ENCODE data around the gene HCN2. TPM values are rescaled to one million over a fixed set of nuclear protein-coding genes. Genes with fewer than 3 reads are reported as not detected.

Gene HCN2
- total and polyA plus RNA-seq, 2 of the 13 experiments (the other 11 are each of a cell fraction or from before 2014, with no cell fraction given) = 0.01 TPM; not detected in 1

- TF ChIP-seq ASH2L (IDR thresholded peaks at IDR 0.05; ENCODE audit: insufficient read length, low read depth, low read length) = peak; percentile 42
- TF ChIP-seq TIGD3 (CRISPR knock-in tag; IDR thresholded peaks at IDR 0.05; ENCODE audit: borderline replicate concordance) = no peak
- TF ChIP-seq TARDBP (CRISPR knock-in tag; IDR thresholded peaks at IDR 0.05) = peak; percentile 68; the same call in 1 of the 2 replicates
- no peak for TF ChIP-seq HNRNPH1 (optimal IDR thresholded peaks at IDR 0.05; ENCODE audit: low read depth, low read length)
- TF ChIP-seq ZBTB14 (CRISPR knock-in tag; IDR thresholded peaks at IDR 0.05) = peak; percentile 29; the same call in 1 of the 2 replicates
- TF ChIP-seq GATAD1 (CRISPR knock-in tag; IDR thresholded peaks at IDR 0.05) = peak; percentile 64; the same call in 1 of the 2 replicates
- no peak for TF ChIP-seq ZNF354B (CRISPR knock-in tag; IDR thresholded peaks at IDR 0.05)
- TF ChIP-seq ZFP91 (CRISPR knock-in tag; IDR thresholded peaks at IDR 0.05; ENCODE audit: borderline replicate concordance) = peak; percentile 74; the same call in 1 of the 2 replicates
- TF ChIP-seq TAF15 (IDR thresholded peaks at IDR 0.05; ENCODE audit: low read depth, low read length, poor library complexity, severe bottlenecking) = peak; percentile 51
- peak; percentile 69; the same call in 1 of the 2 replicates for TF ChIP-seq ZNF709 (CRISPR knock-in tag; IDR thresholded peaks at IDR 0.05)
- peak; percentile 100 for TF ChIP-seq AGO2 (optimal IDR thresholded peaks at IDR 0.05; ENCODE audit: low read depth, low read length)
- TF ChIP-seq ZNF816 (CRISPR knock-in tag; IDR thresholded peaks at IDR 0.05; ENCODE audit: borderline replicate concordance) = peak; percentile 86; the same call in 1 of the 2 replicates
- peak; percentile 56; the same call in 1 of the 3 replicates for TF ChIP-seq MXI1 (IDR thresholded peaks at IDR 0.05; ENCODE audit: borderline replicate concordance, low read depth, low read length)
- TF ChIP-seq AGO1 (IDR thresholded peaks at IDR 0.05; ENCODE audit: low read depth, low read length, poor library complexity, severe bottlenecking) = peak; percentile 98
- TF ChIP-seq ZNF724P (CRISPR knock-in tag; IDR thresholded peaks at IDR 0.05; ENCODE audit: borderline replicate concordance) = peak; percentile 65; the same call in 1 of the 2 replicates
- TF ChIP-seq IKZF4 (CRISPR knock-in tag; IDR thresholded peaks at IDR 0.05; ENCODE audit: borderline replicate concordance, low read depth, not compliant biosample characterization) = peak; percentile 38
- TF ChIP-seq RFX5 (IDR thresholded peaks at IDR 0.05; ENCODE audit: low read depth, low read length) = no peak
- TF ChIP-seq ZNF772 (CRISPR knock-in tag; IDR thresholded peaks at IDR 0.05) = peak; percentile 57; the same call in 1 of the 2 replicates
- TF ChIP-seq ZMYM3 (CRISPR knock-in tag; IDR thresholded peaks at IDR 0.05) = peak; percentile 23; the same call in 1 of the 2 replicates
- TF ChIP-seq ZNF275 (CRISPR knock-in tag; IDR thresholded peaks at IDR 0.05; ENCODE audit: borderline replicate concordance) = peak; percentile 70; the same call in 1 of the 2 replicates
- TF ChIP-seq MTERF4 (CRISPR knock-in tag; IDR thresholded peaks at IDR 0.05) = 0 out of 2 replicates have a peak, but pooled peaks have one; percentile 48
These were observed 5.3 kb upstream of the HCN2 start (continued) for GRCh38 chr19:584240-585001.

All from HepG2 (cell line).